Measurements from ENCODE around the gene CD40LG.
A peak's percentile ranks its signal among the peaks of the same experiment; 100 is the strongest.

CD40LG gene

GRCh38 chrX:136652822-136653723 is 5.1 kb downstream of the CD40LG start:
- no peak for DNase-seq

DNA sequence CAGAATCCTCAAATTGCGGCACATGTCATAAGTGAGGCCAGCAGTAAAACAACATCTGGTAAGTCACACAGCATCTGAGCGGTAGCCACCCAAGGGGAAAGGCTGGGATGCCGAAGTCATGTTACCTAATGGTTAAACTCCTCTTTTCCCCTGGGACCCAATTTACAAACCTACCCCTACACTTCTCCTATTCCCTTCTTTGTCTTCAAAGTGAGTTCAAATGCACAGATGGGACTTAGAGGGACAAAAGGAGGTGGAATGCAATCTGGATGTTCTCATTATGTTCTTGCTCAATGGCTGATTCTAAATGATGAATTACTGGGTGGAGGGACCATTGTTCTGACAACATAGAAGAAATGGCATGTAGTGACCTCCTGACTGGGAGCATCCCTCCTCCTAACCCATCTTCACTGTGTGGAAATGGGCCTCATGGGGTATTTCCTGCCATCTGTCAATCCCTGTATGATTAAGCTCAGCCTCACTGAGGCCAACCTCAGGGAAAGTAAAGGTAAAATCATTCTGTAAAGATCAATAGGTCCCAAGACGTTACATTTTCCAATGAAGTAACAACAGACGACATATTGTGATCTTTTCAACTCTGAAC is 8.5 kb downstream of the CD40LG start:
- no peak for DNase-seq

- DNase-seq, result no peak
These were observed 10.2 kb downstream of the CD40LG start for GRCh38 chrX:136658151-136658550.

DNA sequence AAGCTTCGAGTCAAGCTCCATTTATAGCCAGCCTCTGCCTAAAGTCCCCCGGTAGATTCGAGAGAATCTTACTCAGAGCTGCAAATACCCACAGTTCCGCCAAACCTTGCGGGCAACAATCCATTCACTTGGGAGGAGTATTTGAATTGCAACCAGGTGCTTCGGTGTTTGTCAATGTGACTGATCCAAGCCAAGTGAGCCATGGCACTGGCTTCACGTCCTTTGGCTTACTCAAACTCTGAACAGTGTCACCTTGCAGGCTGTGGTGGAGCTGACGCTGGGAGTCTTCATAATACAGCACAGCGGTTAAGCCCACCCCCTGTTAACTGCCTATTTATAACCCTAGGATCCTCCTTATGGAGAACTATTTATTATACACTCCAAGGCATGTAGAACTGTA is 11.2 kb downstream of the CD40LG start:
- no peak for DNase-seq

DNA sequence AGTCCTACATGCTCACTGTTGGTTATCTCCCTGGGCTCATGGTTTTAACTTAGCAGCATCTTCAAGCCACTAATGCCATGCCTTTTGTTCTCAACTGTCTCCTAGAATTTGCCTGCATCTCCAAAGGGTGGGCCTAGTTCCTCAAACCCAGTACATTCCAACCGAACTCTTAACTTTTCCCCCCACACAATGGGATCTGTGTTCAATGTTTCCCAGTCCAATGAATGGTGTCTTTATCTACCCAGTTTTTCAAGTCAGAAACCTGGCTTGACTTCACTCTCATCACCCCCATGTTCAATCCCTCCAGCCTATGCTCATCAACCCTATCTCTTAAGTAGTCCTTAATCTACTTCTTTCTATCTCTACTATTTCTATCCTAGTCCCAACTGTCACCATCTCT is 12.9 kb downstream of the CD40LG start:
- no peak for DNase-seq

DNA sequence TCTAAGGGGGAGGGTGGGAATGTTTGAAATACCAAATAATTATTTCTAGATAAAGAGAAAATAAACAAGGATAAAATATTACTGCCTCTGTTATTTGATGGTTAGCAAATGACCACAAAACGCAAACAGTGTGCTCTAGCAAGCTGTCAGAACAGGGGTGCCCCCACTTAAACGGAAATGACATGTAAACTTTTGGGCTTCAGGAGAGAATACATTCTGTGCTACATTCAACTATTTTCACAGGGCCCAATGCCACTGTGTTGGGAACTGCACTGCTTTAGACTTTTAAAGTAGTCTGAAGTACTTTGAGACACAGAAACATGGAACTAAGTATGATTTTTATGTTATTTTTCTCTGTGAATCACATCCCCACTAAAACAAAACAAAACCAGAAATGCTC is 14.1 kb downstream of the CD40LG start:
- DNase-seq, result no peak

GRCh38 chrX:136662976-136663375 is 15.0 kb downstream of the CD40LG start:
- DNase-seq, result no peak

- no peak for DNase-seq
These were observed 17.4 kb downstream of the CD40LG start for GRCh38 chrX:136665258-136665900.

DNA sequence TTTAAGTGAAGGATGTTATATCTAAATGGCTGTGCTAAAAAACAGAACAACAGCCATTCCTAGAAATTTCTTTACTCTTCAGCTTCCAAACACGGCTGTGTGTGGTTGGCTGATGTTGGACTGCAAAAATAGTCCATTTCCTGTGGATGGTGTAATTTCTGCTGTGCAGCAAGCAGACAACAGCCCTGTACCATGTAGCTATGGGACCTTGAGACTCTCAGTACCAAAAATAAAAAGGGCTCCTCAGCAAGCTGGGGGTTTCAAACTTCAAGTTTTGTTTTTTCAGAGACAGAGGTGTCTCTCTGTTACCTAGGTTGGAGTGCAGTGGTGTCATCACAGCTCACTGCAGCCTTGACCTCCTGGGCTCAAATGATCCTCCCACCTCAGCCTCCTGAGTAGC is 18.1 kb downstream of the CD40LG start:
- DNase-seq, result no peak

- no peak for DNase-seq
These were observed 19.6 kb downstream of the CD40LG start for GRCh38 chrX:136667446-136668168.

- no peak for DNase-seq
These were observed 23.1 kb downstream of the CD40LG start for GRCh38 chrX:136671006-136671610.

DNA sequence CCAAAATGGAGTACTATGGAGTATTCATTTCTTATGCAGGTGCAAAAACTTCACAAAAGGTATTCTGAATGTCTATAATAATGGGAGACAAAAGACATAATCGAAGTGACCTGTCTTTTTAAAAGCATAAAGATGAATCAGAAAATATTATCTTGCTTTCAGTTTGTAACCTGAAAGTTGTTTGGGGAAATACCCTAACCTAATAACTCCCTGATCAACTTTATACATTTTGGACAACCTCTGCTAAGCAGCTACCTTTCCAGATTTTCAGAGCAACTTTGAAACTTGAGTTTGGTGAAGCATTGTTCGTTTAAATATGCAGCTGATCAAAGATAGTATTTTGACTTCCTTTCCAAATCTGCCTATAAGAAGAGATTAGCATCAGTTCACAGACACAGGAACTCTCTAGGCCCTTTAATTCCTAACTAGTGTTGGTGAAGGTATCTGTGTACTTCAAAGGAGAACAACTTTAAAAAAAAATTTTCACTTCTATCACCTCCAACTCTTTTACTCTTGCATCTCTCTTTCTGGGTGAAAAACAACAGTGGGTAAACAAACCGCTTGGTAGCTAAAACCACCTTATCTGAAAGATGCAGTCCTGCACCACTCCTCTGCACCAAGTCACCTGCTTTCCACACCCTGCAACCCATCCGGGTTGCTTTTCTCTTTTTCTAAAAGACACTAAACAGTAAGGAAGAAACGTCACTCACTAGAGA is 26.5 kb downstream of the CD40LG start:
- DNase-seq, result no peak

GRCh38 chrX:136679531-136679930 is 31.6 kb downstream of the CD40LG start:
- DNase-seq, result no peak

GRCh38 chrX:136684120-136684519 is 36.2 kb downstream of the CD40LG start:
- DNase-seq, result no peak

GRCh38 chrX:136687457-136687856 is 39.5 kb downstream of the CD40LG start:
- peak; percentile 29 for DNase-seq

DNA sequence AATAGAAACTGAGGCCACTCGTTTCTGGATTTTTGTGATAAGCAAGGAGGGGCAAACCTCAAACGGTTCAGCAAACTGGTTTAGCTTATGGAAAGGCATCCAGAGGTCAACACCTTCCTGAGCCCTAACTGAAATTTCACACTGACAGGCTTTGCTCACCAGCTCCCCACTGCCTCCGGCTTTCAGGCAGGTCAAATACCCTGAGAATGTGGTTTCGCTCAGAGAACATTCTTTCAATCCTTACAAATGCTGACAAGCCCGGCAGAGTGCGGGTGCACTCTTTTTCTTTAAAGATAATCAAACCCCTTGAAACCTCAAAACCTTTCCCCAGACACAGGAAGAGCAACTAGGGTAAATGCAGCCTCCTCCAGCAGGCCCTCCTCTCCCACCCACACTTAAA is 41.5 kb downstream of the CD40LG start:
- no peak for DNase-seq

GRCh38 chrX:136691028-136691809 is 43.3 kb downstream of the CD40LG start:
- no peak for DNase-seq

- no peak for DNase-seq
These were observed 44.3 kb downstream of the CD40LG start for GRCh38 chrX:136692271-136692670.

DNA sequence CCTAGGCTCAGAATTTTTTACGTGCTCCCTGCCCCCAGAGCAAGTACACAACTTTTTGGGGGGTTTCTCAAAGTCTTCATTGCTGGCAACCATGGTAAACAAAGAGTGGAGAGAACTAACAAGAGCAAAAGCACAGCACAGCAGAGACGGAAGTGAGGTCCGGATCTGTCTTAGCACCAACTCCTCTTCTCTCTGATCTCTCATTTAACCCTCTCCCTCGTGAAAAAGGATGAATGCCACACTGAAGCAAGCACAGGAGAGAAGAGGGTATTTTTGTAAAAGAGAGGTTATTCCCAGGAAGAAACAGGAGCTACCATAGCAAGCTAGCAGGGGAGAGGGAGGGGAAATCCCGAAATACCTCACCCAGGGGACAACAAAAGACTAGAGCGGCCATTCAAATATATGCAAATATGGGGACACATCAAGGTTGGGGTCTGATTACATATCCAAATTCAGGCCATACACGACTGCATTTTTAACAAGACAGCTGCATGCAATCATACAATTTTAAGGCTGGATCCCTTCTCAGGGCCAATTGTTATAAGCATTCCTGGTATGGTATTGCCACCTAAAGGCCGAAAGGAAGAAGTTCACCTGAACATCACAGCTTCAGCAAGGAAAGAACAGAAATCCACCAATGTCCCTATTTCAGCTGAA is 46.6 kb downstream of the CD40LG start:
- DNase-seq, result no peak

DNA sequence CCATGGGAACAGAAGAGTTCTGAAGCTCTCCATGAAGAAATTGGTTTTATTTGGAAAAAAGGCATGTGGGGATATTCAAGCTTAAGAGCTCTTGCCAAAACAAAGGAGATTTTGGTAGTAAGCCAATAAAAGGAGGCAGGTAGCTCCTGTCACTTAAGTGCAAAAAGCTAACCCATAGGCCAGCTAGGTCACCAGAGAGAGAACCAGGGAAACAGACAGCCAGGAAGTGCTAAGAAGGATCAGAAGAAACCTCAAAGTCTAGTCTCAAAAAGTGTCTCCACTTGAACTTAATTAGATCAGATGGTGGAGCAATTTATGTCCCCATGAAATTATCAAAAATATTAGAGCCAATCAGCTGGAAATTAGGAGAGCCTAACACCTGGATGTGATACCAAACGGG is 49.2 kb downstream of the CD40LG start:
- DNase-seq, result no peak

GRCh38 chrX:136708348-136708747 is 60.4 kb downstream of the CD40LG start:
- DNase-seq, result no peak
